Measurements from ENCODE around the gene ATP6V0D1. TPM values are rescaled to one million over a fixed set of nuclear protein-coding genes. Genes with fewer than 3 reads are reported as not detected.
"Not testable (repeated sequence)": the region's sequence is repeated elsewhere in the genome, so short reads cannot be mapped to it uniquely, and the experiment has no call there.

ATP6V0D1 gene
- total RNA-seq, 1 experiment from 2014 or later = 145 TPM

DNA sequence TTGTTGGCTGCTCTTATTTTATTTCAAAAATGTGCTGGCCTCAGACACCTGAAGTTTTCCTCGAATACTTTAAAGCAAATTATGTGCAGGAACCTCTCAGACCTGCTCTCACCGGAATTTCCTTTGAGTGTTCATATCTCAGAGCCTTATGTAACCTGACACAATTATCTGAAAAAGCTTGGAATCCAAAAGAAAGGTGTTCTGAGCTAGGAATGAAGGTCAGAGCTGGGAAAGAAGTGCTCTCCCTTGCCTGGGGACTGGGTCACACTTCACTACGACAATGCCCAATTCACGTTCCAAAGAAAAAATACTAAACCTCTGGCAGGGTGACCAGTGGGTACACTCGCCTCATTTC is 56.7 kb downstream of the ATP6V0D1 start:
- in situ Hi-C loops (cut with HindIII; ENCODE audit: low pct_unique_long_range_greater_than_20kb, low sequenced_read_pairs) = no loop called here
- DNase-seq (ENCODE audit: low read depth, low spot score) = no peak

- in situ Hi-C loops (cut with HindIII; ENCODE audit: low pct_unique_long_range_greater_than_20kb, low sequenced_read_pairs) = no loop called here
- no peak for DNase-seq (ENCODE audit: low read depth, low spot score)
Measured at GRCh38 chr16:67423611-67424260, 57.2 kb downstream of the ATP6V0D1 start.

- no peak for DNase-seq (ENCODE audit: low read depth, low spot score)
- in situ Hi-C loops (cut with HindIII; ENCODE audit: low pct_unique_long_range_greater_than_20kb, low sequenced_read_pairs) = no loop called here
Measured at GRCh38 chr16:67423015-67423414, 57.9 kb downstream of the ATP6V0D1 start.

GRCh38 chr16:67421030-67421429 is 59.9 kb downstream of the ATP6V0D1 start:
- DNase-seq (ENCODE audit: low read depth, low spot score) = no peak
- in situ Hi-C loops (cut with HindIII; ENCODE audit: low pct_unique_long_range_greater_than_20kb, low sequenced_read_pairs) = no loop called here

DNA sequence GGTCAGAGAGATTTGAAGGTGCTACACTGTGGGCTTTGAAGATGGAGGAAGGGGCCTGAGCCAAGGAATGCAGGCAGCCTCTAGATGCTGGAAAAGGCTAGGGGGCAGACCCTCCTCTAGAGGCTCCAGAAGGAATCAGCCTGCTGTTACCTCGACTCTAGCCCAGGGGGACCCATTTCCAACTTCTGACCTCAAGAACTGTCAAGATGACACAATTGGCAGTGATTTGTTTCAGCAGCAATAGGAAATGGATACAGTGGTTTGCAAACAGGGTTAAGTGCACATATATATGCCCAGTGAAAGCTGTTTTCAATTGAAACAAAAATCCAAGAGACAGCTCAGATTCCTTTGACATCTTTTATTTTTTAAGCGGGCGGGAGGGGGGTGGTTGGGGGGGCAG is 61.0 kb downstream of the ATP6V0D1 start:
- no peak for DNase-seq (ENCODE audit: low read depth, low spot score)
- in situ Hi-C loops (cut with HindIII; ENCODE audit: low pct_unique_long_range_greater_than_20kb, low sequenced_read_pairs) = no loop called here

DNA sequence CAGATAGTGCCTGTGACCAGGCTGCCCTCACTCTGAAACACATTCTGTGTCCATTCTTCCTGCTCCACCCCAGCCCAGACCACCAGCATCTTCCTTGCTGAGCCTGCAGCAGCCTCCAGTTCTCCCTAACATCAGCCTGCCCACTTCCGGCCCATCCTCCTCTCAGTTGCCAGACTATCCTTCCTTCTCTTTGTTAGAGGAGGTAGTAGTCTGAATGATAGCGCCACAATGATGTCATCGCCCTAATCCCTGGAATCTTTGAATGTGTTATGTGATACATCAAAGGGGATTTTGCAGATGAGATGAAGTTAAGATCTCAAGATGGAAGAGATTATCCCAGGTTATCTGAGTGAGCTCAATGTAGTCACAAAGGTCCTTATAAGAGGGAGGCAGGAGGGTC is 61.5 kb downstream of the ATP6V0D1 start:
- in situ Hi-C loops (cut with HindIII; ENCODE audit: low pct_unique_long_range_greater_than_20kb, low sequenced_read_pairs) = no loop called here

DNA sequence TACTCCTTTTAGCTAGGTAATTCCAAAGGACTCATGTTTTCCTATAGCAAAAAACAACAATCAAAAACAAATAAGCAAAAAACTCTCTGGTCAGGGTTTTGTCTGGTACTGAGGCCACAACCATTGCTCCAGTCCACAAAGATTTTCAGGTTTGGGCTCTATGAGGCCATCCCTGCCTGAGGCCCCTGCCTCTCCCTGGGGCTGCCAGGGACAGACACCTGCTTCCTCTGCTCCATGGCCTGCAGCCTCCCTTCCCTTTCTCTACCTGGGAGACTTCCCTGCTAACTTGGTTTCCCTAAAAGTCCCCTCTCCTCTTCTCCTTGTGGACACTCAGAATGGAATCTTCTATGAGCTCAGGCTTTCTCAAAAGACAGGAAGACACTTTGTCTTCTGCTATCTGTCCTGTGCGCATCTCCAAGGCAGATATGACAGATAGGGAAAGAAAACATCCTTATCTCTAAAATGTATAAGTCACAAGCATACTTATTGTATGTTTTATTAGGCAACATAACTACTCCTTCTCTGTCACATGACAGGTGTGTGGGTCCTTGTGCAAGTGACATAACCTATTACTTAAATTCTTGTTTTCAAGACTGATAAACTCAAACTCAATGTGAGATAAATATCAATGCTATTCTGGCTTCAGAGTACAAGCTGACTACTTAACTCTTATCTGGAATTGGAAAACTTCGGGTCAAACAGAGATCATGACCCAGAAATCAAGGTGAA is 63.5 kb downstream of the ATP6V0D1 start:
- no peak for DNase-seq (ENCODE audit: low read depth, low spot score)
- in situ Hi-C loops (cut with HindIII; ENCODE audit: low pct_unique_long_range_greater_than_20kb, low sequenced_read_pairs) = no loop called here

More for the DNA sequence above, 61.5 kb downstream of the ATP6V0D1 start:
- no peak for DNase-seq (ENCODE audit: low read depth, low spot score)

- DNase-seq (ENCODE audit: low read depth, low spot score) = peak; percentile 54
- in situ Hi-C loops (cut with HindIII; ENCODE audit: low pct_unique_long_range_greater_than_20kb, low sequenced_read_pairs) = no loop called here
Measured at GRCh38 chr16:67415872-67416793, 64.8 kb downstream of the ATP6V0D1 start, which contains the start of gene ZDHHC1. TSS of gene ZDHHC1 (minus strand) at chr16:67416477. CDS start at chr16:67407775, 8,702 bp downstream.

GRCh38 chr16:67415421-67415820 is 65.5 kb downstream of the ATP6V0D1 start:
- in situ Hi-C loops (cut with HindIII; ENCODE audit: low pct_unique_long_range_greater_than_20kb, low sequenced_read_pairs); DNase-seq (ENCODE audit: low read depth, low spot score): not testable (repeated sequence)

DNA sequence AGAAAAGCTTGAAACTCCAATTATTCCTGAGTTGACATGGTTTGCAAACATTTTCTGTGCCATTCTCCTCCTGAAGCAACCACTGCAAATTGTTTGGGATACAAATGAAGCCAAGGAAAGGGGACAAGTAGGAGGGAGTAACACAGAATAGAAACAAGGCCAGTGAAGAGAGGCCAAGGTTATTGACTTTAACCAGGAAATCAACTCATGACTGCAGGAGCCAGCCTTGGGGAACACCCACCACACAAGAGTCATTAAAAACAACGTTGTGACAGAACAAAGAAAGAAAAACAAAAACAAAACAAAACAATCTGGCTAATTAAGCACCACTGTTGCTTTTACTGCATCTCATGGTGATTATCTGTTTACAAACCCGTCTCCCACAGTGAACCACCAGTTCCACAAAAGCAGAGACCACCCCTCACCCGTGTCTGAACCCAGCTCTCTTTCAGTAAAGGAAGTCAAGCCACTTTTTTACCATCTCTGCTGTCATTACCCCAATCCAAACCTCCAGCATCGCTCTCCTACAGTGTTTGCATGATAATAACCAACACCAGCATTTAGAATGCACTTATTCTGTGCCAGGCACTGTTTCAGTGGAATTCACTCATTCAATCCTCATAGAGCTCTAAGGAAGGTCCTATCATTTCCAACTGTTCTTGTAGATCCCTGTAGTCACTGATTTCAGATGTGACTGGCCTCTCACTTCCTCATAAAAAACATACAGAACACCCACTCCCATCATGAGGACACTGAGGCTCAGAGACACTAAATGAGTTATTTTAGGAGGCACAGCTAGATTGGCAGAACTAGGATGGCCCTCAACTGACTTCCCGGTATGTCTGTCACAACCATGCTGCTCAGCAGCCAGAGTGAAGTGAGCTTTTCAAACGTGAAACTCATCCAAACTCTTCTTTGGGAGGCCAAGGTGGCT is 66.7 kb downstream of the ATP6V0D1 start:
- in situ Hi-C loops (cut with HindIII; ENCODE audit: low pct_unique_long_range_greater_than_20kb, low sequenced_read_pairs) = no loop called here
- no peak for DNase-seq (ENCODE audit: low read depth, low spot score)

- DNase-seq (ENCODE audit: low read depth, low spot score) = no peak
- in situ Hi-C loops (cut with HindIII; ENCODE audit: low pct_unique_long_range_greater_than_20kb, low sequenced_read_pairs) = no loop called here
Measured at GRCh38 chr16:67412294-67412693, 68.7 kb downstream of the ATP6V0D1 start.

DNA sequence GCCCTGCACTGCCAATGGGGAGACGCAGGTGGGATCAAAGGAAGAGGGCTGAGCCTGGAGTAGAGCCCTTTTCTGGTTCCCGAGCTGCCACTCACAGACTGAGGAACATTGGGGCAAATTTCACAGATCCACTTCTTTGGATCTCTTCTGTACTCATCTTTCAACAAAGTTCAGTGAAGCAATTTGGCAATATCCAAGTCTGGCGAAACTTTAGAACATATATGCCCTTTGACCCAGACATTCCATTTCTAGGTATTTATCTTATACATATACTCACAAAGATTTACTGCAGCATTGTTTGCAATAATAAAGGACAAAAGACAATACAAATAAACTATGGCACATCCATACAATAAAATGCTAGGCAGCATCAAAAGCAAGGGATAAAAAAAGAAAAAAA is 69.6 kb downstream of the ATP6V0D1 start:
- no peak for DNase-seq (ENCODE audit: low read depth, low spot score)
- in situ Hi-C loops (cut with HindIII; ENCODE audit: low pct_unique_long_range_greater_than_20kb, low sequenced_read_pairs) = no loop called here

DNA sequence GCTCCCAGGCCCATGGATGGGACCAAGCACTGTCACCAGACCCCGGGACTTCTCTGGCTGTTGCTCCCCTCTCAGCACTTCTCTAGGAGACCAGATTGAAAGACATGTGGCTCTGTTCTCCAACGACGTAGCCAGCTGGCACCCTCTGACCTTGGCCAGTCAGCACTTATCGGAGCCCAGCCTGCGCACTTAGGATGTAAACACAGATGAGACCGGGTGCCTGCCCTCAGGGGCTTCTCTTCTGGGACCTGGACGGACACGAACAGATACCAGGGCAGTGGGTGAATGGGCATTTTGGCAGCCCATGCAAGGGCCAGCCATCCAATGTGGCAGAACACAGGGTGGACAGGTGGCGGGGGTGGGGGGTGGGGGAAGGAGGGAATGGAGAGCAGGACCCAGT is 71.3 kb downstream of the ATP6V0D1 start:
- in situ Hi-C loops (cut with HindIII; ENCODE audit: low pct_unique_long_range_greater_than_20kb, low sequenced_read_pairs) = no loop called here

DNA sequence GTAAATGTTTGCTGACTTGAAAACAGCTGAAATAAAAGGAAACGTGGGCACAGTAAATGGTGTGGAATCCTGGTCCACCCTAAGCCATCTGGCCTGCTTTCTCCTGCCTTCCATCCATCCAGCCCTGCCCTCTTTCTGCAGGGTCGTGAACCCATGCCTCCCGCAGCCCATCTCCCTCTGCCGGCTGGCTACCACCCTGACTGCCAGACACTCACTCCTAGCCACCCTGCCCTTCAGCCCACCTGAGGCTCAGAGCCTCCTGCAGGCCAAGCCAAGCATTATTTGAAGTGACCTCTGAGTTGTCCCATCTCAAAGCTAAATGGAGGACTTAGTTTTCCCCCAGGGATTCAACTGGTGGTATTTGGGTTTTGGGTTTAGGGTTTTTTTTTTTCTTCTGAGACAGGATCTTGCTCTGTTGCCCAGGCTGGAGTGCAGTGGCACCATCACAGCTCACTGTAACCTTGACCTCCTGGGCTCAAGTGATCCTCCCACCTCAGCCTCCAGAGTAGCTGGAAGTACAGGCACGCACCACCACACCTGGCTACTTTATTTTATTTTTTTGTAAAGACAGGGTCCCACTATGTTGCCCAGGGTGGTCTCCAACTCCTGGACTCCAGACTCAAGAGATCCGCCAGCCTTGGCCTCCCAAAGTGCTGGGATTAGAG is 73.0 kb downstream of the ATP6V0D1 start:
- no peak for DNase-seq (ENCODE audit: low read depth, low spot score)
- in situ Hi-C loops (cut with HindIII; ENCODE audit: low pct_unique_long_range_greater_than_20kb, low sequenced_read_pairs) = no loop called here

More for the DNA sequence above, 71.3 kb downstream of the ATP6V0D1 start:
- DNase-seq (ENCODE audit: low read depth, low spot score) = no peak

DNA sequence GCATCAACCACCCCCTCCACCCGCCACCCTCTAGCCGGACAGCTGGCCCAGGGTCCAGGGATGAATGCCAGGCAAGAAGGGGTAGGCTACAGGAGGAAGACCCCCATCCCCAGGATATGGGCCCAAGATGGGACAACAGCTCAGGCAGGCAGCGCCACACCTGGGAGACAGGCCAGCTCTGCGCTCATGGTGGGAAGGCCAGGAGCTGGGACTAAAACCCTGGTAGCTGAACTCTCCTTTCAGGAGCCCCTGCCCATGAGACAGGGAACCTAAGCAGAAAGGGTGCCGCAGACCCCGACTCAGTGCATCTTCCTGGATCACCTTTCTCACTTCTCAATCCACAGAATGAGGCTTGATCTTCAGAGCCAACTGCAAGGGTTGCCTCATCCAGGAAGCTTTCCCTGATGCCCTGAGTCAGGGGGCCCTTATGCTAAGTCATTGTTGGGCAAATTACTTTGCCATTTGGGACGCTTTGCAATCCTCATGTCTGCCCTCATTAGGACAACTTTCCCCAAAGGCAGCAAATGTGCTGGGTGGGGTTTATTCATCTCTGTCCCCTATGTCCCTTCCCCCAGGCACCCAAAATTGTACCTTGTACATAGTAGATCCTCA is 73.7 kb downstream of the ATP6V0D1 start:
- no peak for DNase-seq (ENCODE audit: low read depth, low spot score)
- in situ Hi-C loops (cut with HindIII; ENCODE audit: low pct_unique_long_range_greater_than_20kb, low sequenced_read_pairs) = no loop called here
